NB4 (cell line): Measurements from ENCODE around the gene USP3.

Experiments
- MYC ChIP-seq: IDR thresholded peaks from 2 replicates; pipeline ENCODE4 v1.6.1; 2011; ENCODE audit warnings: low read depth, low read length
- TF ChIP-seq, protein P1 (sequence below): IDR thresholded peaks from 2 replicates; pipeline ENCODE4 v1.6.1; 2011; ENCODE audit warnings: low read depth, low read length
- TF ChIP-seq, protein P2 (sequence below): IDR thresholded peaks from one replicate; pipeline ENCODE4 v1.5.1; 2012; ENCODE audit warnings: low read depth, low read length

DNA sequence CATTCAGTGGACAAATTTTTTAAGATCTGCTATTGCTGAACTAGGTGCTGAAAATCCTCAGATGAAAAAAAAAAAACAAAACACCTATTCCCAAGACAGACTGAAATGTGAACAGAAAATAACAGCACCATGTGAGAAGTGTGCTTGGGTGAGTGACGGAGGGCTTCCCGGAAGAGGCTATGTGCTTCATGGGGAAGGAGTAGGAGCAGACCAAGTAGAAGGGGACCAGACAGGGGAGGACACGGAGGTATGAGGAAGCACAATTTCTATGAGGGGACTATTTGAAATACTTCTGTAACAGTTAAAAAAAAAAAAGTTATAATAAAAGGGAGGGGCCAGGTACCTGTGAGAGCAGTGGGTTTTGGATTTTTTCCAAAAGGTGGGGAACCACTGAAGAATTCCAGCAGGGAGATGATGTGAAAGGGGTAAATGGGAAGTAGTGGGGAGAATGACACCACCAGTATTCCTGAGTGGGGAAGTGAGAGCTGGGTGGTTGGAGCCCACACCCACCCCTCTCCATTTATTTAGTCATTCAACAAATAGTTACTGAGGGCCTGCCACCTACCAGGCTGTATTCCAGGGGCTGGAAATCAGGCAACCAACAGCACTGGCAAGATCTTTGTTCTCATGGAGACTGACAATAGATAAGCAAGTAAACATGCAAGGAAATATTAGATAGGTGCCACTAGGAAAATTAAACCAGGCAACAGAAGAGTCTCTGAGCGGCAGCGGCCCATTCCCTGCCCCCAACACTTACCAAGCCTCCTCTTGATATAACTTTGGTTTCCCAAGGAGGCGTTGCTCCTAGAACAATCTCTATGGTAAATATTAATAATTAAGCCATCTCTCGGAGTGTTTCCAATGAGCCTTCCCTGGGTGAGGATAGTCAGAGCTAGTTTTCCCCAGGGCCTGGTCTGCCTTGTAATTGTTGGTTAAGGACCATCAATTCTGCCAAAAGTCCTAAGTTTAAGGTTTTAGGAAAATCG is 3.8 kb upstream of the USP3 start:
- TF ChIP-seq MYC, result no peak
- TF ChIP-seq, protein P1, sequence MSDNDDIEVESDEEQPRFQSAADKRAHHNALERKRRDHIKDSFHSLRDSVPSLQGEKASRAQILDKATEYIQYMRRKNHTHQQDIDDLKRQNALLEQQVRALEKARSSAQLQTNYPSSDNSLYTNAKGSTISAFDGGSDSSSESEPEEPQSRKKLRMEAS, result no peak
- TF ChIP-seq, protein P2, sequence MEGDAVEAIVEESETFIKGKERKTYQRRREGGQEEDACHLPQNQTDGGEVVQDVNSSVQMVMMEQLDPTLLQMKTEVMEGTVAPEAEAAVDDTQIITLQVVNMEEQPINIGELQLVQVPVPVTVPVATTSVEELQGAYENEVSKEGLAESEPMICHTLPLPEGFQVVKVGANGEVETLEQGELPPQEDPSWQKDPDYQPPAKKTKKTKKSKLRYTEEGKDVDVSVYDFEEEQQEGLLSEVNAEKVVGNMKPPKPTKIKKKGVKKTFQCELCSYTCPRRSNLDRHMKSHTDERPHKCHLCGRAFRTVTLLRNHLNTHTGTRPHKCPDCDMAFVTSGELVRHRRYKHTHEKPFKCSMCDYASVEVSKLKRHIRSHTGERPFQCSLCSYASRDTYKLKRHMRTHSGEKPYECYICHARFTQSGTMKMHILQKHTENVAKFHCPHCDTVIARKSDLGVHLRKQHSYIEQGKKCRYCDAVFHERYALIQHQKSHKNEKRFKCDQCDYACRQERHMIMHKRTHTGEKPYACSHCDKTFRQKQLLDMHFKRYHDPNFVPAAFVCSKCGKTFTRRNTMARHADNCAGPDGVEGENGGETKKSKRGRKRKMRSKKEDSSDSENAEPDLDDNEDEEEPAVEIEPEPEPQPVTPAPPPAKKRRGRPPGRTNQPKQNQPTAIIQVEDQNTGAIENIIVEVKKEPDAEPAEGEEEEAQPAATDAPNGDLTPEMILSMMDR, result no peak
